KMS-11 (cell line): Measurements from ENCODE around the gene CCND2.

ENCODE experiments used
- H2AFZ ChIP-seq: fragments of 200-600 bp; sonication (generic); 2 replicates; pipeline ENCODE4 v1.6.1; 2016; ENCODE audit warnings: antibody characterized with exemption, mixed run types, low read depth
- H3K27ac ChIP-seq: fragments of 200-600 bp; sonication (generic); 2 replicates; pipeline ENCODE4 v1.6.1; 2016; ENCODE audit warnings: mild to moderate bottlenecking, mixed run types
- H3K27me3 ChIP-seq: fragments of 200-600 bp; sonication (generic); 2 replicates; pipeline ENCODE4 v1.6.1; 2017; ENCODE audit warnings: mild to moderate bottlenecking, low read depth, mixed run types, moderate library complexity; ENCODE audit not compliant: insufficient read depth
- H3K36me3 ChIP-seq: fragments of 200-600 bp; sonication (generic); 2 replicates; pipeline ENCODE4 v1.6.1; 2017; ENCODE audit warnings: mild to moderate bottlenecking, mixed run types; ENCODE audit not compliant: insufficient read depth
- H3K4me1 ChIP-seq: fragments of 200-600 bp; sonication (generic); 2 replicates; pipeline ENCODE4 v1.6.1; 2016; ENCODE audit warnings: mild to moderate bottlenecking, low read depth, mixed run types; ENCODE audit not compliant: poor library complexity, severe bottlenecking
- H3K4me2 ChIP-seq: fragments of 200-600 bp; sonication (generic); 2 replicates; pipeline ENCODE4 v1.7.0; 2016; ENCODE audit warnings: mild to moderate bottlenecking, mixed run types
- H3K4me3 ChIP-seq: fragments of 200-600 bp; sonication (generic); IDR thresholded peaks from 2 replicates; pipeline ENCODE4 v1.6.1; 2017; ENCODE audit warnings: low read depth, low read length, mixed read lengths; ENCODE audit not compliant: insufficient read depth
- H3K79me2 ChIP-seq: fragments of 200-600 bp; sonication (generic); 2 replicates; pipeline ENCODE4 v1.6.1; 2016; ENCODE audit warnings: low read depth, mixed run types; ENCODE audit not compliant: insufficient read depth
- H3K9ac ChIP-seq: fragments of 200-600 bp; sonication (generic); 2 replicates; pipeline ENCODE4 v1.6.1; 2016; ENCODE audit warnings: mild to moderate bottlenecking, mixed run types
- H4K20me1 ChIP-seq: fragments of 200-600 bp; sonication (generic); 2 replicates; pipeline ENCODE4 v1.6.1; 2016; ENCODE audit warnings: mild to moderate bottlenecking, mixed run types; ENCODE audit not compliant: insufficient read depth
- CTCF ChIP-seq: fragments of 200-600 bp; sonication (generic); conservative IDR thresholded peaks from 2 replicates; pipeline ENCODE4 v1.6.1; 2017; ENCODE audit warnings: low read depth, mild to moderate bottlenecking, antibody characterized with exemption, low read length, moderate library complexity, mixed read lengths

The CCND2 gene

GRCh38 chr12:4269279-4269991, 4.1 kb upstream of the CCND2 start:
- peaks cover 39% of the 10 kb centered on the region; the same call in 1 of the 2 replicates for H3K27me3 ChIP-seq
- no peak overlapping the region for H3K4me3 ChIP-seq
- peak overlapping the region; percentile 90; the same call in 1 of the 2 replicates for H2AFZ ChIP-seq
- H3K79me2 ChIP-seq, result peaks cover 8% of the 10 kb centered on the region
- no peaks in the 10 kb centered on the region for H4K20me1 ChIP-seq
- H3K4me2 ChIP-seq, result peak overlapping the region; percentile 81
- H3K4me1 ChIP-seq, result peaks cover 14% of the 10 kb centered on the region
- H3K36me3 ChIP-seq, result no peaks in the 10 kb centered on the region
- H3K27ac ChIP-seq, result no peak overlapping the region
- TF ChIP-seq CTCF, result peak; percentile 22; the same call in 1 of the 2 replicates
- H3K9ac ChIP-seq, result peak overlapping the region; percentile 73

GRCh38 chr12:4270016-4270830, 3.3 kb upstream of the CCND2 start:
- TF ChIP-seq CTCF, result no peak
- H3K4me3 ChIP-seq, result no peak overlapping the region
- H3K27ac ChIP-seq, result peak overlapping the region; percentile 72
- H3K9ac ChIP-seq, result peak overlapping the region; percentile 73; the same call in 1 of the 2 replicates
- H2AFZ ChIP-seq, result peak overlapping the region; percentile 90
- no peaks in the 10 kb centered on the region for H4K20me1 ChIP-seq
- peaks cover 37% of the 10 kb centered on the region; the same call in 1 of the 2 replicates for H3K27me3 ChIP-seq
- peaks cover 16% of the 10 kb centered on the region for H3K79me2 ChIP-seq
- H3K4me2 ChIP-seq, result peak overlapping the region; percentile 81
- H3K4me1 ChIP-seq, result peaks cover 14% of the 10 kb centered on the region
- no peaks in the 10 kb centered on the region for H3K36me3 ChIP-seq

GRCh38 chr12:4270831-4271716, 2.5 kb upstream of the CCND2 start:
- Histone ChIP-seq H3K9ac (peak overlapping the region; percentile 73), H3K79me2 (peaks cover 25% of the 10 kb centered on the region), H3K4me3 (no peak overlapping the region), H3K36me3 (peaks cover 7% of the 10 kb centered on the region; the same call in 1 of the 2 replicates), H2AFZ (peak overlapping the region; percentile 90), H3K4me2 (peak overlapping the region; percentile 81), H3K4me1 (peaks cover 14% of the 10 kb centered on the region), H4K20me1 (peaks cover under 1% of the 10 kb centered on the region; the same call in 1 of the 2 replicates), H3K27me3 (peaks cover 30% of the 10 kb centered on the region; the same call in 1 of the 2 replicates), H3K27ac (peak overlapping the region; percentile 72)
- TF ChIP-seq CTCF, result no peak
